GM19468 (cell line): Measurements from ENCODE around the gene TTC39B.
"Not testable (repeated sequence)": the region's sequence is repeated elsewhere in the genome, so short reads cannot be mapped to it uniquely, and the experiment has no call there.

Experiments
- ATAC-seq: cut with Tn5 transposase; IDR thresholded peaks from one replicate; pipeline ENCODE4 v1.9.1; 2021; ENCODE audit warnings: mild to moderate bottlenecking, moderate library complexity, moderate number of reproducible peaks; ENCODE audit not compliant: unreplicated experiment; ENCODE audit errors: extremely low read depth

Gene TTC39B

GRCh38 chr9:15232706-15233280, 74.2 kb downstream of the TTC39B start:
- ATAC-seq, result not testable (repeated sequence)

- ATAC-seq, result no peak
These were observed 75.0 kb downstream of the TTC39B start for GRCh38 chr9:15231788-15232635.

- no peak for ATAC-seq
These were observed 77.6 kb downstream of the TTC39B start for GRCh38 chr9:15229409-15229808.

- no peak for ATAC-seq
These were observed 79.5 kb downstream of the TTC39B start for GRCh38 chr9:15227491-15227890.

- no peak for ATAC-seq
These were observed 81.4 kb downstream of the TTC39B start for GRCh38 chr9:15225564-15226126.

- ATAC-seq, result no peak
These were observed 84.7 kb downstream of the TTC39B start for GRCh38 chr9:15222313-15222712.

GRCh38 chr9:15221746-15222145, 85.3 kb downstream of the TTC39B start:
- ATAC-seq, result no peak

- ATAC-seq, result no peak
These were observed 86.2 kb downstream of the TTC39B start for GRCh38 chr9:15220658-15221318.

GRCh38 chr9:15219546-15219945, 87.5 kb downstream of the TTC39B start:
- ATAC-seq, result no peak

GRCh38 chr9:15218994-15219393, 88.0 kb downstream of the TTC39B start:
- ATAC-seq, result no peak

GRCh38 chr9:15213249-15213648, 93.8 kb downstream of the TTC39B start:
- no peak for ATAC-seq

GRCh38 chr9:15211815-15212495, 95.1 kb downstream of the TTC39B start:
- no peak for ATAC-seq

- ATAC-seq, result no peak
These were observed 95.7 kb downstream of the TTC39B start for GRCh38 chr9:15211160-15211814.

- no peak for ATAC-seq
These were observed 99.9 kb downstream of the TTC39B start for GRCh38 chr9:15206903-15207696.

- no peak for ATAC-seq
These were observed 101.2 kb downstream of the TTC39B start for GRCh38 chr9:15205632-15206420.

- ATAC-seq, result no peak
These were observed 103.4 kb downstream of the TTC39B start for GRCh38 chr9:15203581-15203980.

GRCh38 chr9:15200111-15200510, 106.9 kb downstream of the TTC39B start:
- no peak for ATAC-seq

- no peak for ATAC-seq
These were observed 114.2 kb downstream of the TTC39B start for GRCh38 chr9:15192856-15193255.
